ENCODE results near the gene NEDD4L.
A peak's percentile ranks its signal among the peaks of the same experiment; 100 is the strongest.

NEDD4L gene

GRCh38 chr18:58125183-58125582 is 81.2 kb downstream of the NEDD4L start:
- DNase-seq = no peak

- DNase-seq = no peak
These were observed 81.7 kb downstream of the NEDD4L start for GRCh38 chr18:58125756-58126155.

GRCh38 chr18:58128381-58129374 is 84.7 kb downstream of the NEDD4L start:
- no peak for DNase-seq

GRCh38 chr18:58132595-58133261 is 88.7 kb downstream of the NEDD4L start:
- no peak for DNase-seq

GRCh38 chr18:58135183-58135641 is 91.2 kb downstream of the NEDD4L start:
- DNase-seq = no peak

GRCh38 chr18:58135701-58136331 is 91.8 kb downstream of the NEDD4L start:
- DNase-seq = peak; percentile 28

GRCh38 chr18:58136879-58137278 is 92.9 kb downstream of the NEDD4L start:
- DNase-seq = no peak

GRCh38 chr18:58139459-58140386 is 95.7 kb downstream of the NEDD4L start:
- no peak for DNase-seq

- DNase-seq = no peak
These were observed 96.6 kb downstream of the NEDD4L start for GRCh38 chr18:58140387-58141325.

- no peak for DNase-seq
These were observed 99.4 kb downstream of the NEDD4L start for GRCh38 chr18:58143386-58143785.

- no peak for DNase-seq
These were observed 100.1 kb downstream of the NEDD4L start for GRCh38 chr18:58144106-58144505.

GRCh38 chr18:58144671-58145285 is 100.8 kb downstream of the NEDD4L start:
- DNase-seq = no peak

GRCh38 chr18:58146099-58146498 is 102.1 kb downstream of the NEDD4L start:
- DNase-seq = no peak

- no peak for DNase-seq
These were observed 105.0 kb downstream of the NEDD4L start for GRCh38 chr18:58148954-58149471.

GRCh38 chr18:58150772-58151171 is 106.7 kb downstream of the NEDD4L start:
- no peak for DNase-seq

GRCh38 chr18:58152216-58152615 is 108.2 kb downstream of the NEDD4L start:
- no peak for DNase-seq

- DNase-seq = no peak
These were observed 108.9 kb downstream of the NEDD4L start for GRCh38 chr18:58152891-58153290.

- no peak for DNase-seq
These were observed 112.5 kb downstream of the NEDD4L start for GRCh38 chr18:58156516-58156915.

- DNase-seq = no peak
These were observed 113.2 kb downstream of the NEDD4L start for GRCh38 chr18:58157237-58157636.

GRCh38 chr18:58158008-58158407 is 114.0 kb downstream of the NEDD4L start:
- no peak for DNase-seq

All from NCI-H1048 (cell line).